Stimulated activated CD4-positive, alpha-beta T cell treated with anti-CD3 and anti-CD28 coated beads, TNF-alpha, amount 100 ng/mL, for 4 hours (primary cell): ENCODE results near the gene DMGDH.

Experiments
- DNase-seq, 3 experiments: peaks; one replicate each; pipeline ENCODE4 v3.0.0-alpha.2; 2020; ENCODE audit warnings: low read depth in 3 of 3

DMGDH gene

DNA sequence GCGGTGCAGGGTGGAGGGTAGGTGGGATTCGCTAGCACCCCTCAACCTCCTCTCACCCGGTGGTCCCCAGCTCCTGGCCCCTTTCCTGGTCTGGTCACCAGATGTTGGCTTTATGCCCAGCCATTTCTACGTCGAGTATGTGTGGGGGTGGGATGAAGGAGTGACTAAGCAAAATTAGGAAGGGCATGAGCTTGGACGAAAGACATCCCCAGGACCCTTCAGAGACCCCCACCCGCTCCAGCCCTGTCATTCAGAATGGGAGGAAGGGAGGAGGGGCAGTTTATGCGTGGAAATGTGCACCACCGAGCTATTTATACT is 835 bp upstream of the DMGDH start:
- no peak for DNase-seq

DNA sequence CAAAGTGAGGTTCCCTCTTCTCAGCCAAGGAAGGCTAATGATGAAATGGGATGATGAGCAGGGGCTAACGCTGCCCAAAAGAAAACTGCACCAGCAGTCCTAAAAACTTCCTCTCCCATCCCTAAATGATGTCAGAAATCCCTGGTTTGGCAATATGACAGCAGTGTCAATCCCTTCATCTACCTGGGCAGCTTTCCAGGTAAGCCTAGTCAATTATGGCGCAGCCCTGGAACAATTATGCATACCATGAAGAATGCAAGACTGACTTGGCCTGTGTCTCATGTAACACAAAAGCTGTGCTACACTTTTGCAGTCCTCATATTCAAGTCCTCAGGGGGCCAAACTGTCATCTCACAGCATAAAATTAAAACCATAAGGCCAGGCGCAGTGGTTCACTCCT is 7.0 kb downstream of the DMGDH start:
- no peak for DNase-seq

DNA sequence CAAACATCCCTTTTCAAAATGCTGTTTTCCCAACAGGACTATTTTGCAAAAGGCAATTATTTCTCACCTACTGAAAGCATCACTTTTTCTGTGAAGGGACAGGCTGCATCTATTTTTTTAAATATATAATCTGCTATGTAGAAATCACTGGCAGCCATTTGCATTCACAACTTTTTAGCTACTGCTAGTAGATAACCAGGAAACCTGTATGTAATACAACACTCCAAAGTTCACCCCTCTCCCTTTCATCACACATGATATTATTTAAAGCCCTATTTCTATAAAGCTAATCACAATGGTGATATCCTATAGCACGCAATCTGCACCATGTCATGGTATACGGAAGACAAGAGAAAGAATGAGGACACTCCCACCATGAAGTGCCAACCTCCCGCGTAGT is 9.8 kb downstream of the DMGDH start:
- no peak for DNase-seq

DNA sequence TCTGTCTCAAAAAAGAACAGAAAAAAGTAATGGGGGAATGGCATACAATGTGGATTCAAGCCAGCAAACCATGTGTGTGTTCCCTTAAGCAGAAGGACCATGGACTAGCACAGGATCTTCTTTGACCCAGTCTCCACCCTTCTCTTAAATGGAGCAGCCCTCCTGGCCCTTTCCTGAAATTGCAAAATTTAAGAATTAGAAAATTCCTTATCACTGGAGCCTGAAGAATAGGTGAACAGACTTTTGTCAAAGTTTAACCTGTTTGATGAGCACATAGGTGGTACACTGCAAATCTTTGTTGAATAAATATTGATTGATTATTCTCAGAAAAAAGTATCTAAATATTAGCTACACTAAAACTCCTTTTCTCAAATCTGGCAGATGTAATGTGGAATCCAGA is 12.6 kb downstream of the DMGDH start:
- DNase-seq = no peak

DNA sequence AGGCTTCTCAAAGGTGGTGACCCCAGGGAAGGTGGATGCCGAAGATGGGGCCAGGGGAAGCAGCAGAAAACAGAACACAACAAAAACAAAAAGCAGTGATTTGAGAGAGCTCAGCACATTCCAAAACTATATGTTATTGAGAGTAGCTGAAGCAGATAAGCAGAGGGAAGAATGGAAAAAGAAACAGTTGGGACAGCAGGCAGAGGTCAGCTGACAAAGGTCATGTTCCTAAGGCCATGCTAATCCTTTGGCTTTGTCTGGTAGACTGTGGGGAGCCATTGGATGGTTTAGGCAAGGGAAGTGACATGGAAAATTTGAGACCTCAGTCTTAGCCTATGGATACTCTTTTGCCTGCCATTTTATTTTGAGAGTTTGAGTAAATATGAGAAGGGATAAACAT is 14.5 kb downstream of the DMGDH start:
- no peak for DNase-seq

DNA sequence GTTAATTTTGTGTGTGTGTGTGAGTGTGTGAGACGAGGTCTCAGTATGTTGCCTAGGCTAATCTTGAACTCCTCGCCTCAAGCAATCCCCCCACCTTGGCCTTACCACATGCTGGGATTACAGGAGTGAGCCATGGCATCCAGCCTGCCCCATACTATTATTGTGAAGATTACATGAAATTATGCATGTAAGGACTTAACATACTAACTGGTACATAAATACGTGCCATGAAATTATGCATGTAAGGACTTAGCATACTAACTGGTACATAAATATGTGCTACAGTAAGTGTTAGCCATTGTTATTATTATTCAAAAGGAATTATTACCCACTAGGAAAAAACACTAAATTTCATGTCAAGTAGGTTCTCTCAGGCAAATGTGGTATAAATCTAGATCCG is 16.2 kb downstream of the DMGDH start:
- DNase-seq = no peak

DNA sequence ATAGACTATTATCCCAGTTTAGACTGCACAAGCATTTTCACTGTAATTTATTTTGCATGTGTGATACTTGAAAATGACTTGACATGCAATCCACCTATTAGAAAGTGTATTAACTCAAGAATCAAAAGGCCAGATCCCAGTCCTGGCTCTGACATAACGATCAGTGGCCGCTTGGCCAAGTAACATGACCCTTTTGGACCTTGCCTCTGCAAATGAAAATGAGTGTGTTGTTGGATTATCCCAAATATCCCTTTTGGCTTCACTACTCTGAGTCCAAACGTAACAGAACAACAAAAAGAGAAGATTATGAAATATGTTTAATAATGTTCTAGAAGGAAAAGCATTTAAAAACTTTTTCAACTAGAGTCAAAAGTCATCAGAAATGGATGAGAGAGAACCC is 19.0 kb downstream of the DMGDH start:
- no peak for DNase-seq

DNA sequence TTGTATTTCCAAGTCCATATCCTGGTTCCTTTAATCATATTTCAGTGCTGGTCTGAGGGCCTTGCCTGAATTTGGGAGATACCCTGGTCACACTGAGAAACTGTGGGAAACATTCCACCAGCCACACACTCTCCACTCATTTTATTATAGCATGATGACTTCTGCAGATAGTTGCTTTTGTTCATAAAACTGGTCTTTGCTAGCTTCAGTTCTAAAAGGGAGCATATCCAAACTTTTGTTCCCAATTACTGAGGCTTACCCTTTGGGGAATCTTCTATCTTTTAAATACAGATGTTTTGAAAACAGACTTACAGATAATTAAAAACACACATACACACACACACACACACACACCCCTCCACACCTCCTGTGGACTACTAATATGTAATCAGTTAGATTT is 21.0 kb downstream of the DMGDH start:
- DNase-seq = no peak

DNA sequence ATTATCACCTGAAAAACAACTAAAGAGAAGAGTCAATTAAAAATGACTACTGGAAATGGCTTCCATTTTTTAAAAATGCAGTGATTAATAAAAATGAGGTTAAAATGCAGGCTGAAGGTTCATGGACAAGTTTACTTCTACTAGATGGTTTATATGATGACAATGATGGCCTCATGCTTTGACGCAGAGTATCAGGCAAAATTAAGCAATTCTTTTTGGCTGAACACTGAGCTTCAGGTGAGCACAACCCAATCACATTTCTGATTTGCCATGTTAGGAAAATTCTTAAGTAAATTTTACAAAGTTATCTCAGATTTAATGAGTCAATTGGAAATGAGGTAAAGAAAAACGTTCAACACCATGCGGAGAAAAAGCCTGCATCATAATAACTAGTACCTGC is 22.3 kb downstream of the DMGDH start:
- no peak for DNase-seq

DNA sequence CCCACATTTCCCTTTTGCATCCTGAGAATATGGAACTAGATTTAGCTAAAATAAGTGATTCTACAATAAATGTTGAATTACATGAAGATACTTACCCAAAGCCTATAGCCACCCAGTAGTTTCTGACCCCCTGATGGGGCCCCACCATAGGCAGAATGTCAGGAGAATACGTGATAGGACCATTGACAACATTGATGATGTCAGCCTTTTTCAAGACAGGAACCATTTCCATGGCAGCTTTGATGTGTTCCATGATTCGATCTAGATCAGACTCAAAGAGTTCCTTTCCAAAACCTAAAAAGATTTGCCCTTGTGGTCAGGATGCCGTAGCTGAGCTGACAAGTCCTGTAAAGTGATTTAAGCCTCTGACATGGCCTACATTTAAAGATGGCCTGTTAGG is 27.3 kb downstream of the DMGDH start:
- DNase-seq = no peak

DNA sequence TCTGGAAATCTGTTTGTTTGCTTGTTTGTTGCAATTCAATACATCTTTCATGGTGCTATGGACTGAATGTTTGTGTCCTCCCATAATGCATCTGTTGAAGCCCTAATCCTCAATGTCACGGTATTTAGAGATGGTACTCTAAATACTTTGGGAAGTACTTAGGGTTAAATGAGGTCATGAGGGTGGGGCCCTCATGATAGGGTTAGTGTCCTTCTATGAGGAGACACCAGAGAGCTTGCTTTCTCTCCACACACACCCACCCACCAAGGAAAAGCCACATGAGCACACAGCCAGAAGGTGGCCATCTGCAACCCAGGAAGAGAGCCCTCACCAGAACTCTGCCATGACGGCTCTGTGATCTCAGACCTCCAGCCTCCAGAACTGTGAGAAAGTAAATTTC is 32.7 kb downstream of the DMGDH start:
- DNase-seq = no peak

DNA sequence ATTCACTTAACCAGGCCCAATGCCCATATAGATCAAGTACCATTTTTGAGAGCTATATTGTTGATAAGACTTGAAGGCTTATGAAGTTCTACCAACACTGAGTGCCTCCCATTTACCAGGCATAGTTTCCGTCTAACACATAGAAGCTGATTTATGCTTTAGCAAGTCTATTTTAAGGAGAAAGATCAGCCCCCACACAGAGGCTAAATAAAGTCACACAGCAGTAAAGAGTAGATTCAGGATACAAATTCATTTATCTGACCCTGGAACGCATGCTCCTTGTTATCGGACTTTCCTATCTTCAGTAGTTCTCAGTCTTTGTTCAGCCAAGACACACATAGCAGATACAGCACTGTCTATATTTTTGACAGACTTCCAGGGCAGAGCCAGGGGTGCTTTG is 34.2 kb downstream of the DMGDH start:
- no peak for DNase-seq

DNA sequence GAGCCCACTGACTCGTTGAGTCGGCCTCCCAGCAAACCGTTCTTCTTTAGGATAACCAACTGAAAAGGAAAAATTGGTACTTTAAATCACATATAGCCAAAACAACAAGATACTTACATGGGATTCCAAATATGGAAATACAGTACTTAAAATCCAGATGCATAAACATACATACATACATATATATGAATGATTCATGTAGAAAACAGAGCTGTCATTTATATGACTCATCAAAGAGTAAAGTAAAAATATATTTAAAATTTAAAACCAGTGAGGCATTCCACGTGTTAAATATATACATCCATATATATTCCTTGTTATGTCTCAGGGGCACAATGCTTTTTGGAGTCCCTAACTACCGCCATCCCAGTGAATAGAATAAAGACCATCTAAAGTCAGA is 36.7 kb downstream of the DMGDH start:
- no peak for DNase-seq

DNA sequence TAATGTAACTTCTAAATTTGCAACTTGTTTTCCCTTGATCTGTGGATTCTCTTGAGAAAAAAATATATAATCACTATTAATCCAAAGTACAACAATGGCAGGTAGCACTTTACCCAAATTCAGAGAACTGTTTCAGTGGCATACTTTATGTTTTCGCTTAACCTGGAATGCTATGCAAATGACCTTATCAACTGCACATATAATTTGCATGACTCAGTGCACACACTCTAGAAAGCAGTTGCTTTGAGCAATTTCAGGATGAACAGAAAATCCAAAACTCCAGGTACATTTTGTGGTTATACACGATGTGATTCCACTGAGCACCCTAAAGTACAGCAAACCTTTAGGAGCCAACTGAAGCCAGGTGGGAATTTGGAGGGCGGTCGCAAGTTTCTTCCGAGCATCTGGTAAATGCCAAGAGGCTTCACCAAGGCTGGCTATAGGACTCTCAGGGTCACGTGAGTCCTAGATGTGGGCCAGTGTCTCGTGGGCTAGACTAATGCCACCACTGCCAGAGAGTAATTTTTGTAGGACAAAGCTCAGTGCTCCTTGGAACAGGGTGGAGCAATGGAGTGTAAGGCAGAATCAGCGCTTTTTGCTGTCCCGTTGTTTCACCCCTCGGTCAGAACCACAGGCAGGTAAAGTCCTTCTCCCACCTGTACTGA is 37.3 kb downstream of the DMGDH start:
- no peak for DNase-seq

DNA sequence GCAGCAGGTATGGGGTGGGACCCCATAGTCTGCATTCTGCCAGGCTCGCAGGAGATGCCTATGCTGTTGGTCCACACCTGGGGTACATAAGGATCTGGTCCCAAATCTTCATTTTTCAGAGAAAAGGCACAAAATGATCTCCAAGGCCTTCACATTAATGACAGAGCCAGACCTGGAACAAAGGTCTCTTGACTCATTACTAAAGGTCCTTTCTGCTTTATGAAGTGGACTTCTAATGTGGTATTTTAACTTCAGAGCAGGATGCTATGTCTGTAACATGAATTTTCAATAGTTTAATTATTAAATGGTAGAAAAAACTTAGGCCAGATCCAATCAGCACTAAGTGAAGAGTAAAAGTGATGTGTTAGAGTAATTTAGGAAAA is 38.0 kb downstream of the DMGDH start:
- no peak for DNase-seq

DNA sequence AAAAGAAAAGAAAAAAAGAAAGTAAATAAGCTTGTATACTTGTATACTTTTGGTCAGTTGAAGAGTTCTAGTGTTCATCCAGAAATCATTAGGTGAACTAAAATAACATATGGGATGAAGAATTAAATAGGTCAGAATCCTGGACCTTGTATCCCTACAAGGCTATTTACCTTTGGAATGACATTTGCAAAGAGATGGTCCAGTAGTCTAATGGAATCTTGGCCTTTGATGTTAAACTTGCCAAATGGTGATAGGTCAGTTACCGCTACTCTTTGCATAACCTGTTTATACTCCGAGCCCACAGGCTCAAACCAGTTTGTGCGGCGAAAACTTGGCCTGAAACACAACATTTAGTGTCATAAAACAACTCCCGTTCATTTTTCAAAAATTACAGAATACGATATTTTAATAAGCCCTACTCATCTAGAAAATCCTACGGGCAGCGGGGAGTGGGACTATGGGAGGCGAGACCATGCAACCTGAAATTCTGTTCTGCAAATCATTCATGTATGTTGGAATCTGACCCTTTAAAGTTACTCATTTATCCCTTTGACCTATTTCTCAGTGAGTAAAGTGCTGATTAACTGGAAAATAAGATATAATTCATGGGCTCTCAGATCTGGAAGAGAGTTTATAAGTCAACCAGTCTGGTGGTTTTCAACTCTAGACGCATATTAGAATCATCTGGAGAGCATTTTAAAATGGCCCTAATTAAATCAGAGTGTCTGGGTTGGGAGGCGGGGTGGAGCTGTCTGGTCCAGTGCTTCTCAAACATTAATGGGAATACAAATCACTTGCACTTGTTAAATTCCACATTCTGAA is 38.6 kb downstream of the DMGDH start:
- DNase-seq = no peak

DNA sequence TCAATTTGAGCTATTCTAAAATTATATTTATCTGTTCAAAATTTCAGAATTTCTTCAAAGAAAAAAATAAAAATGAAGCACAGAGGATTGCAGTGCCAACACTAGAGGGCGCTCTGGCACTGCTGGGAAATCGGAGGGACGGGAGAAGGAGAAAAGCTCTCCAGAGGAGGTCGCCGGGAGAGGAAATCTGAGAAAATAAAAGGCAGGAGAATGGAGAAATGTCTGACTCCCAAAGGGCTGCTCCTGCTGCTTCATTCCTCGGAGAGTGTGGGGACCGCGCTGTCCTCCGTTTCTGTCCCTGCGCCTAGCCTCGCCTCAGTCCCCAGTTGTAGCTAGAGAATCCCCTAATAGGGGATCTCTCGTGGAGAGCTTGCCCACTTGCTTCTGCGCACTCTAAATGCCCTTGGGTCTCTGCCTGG is 44.4 kb downstream of the DMGDH start:
- DNase-seq = peak; percentile 6 to 15 (median 13)

DNA sequence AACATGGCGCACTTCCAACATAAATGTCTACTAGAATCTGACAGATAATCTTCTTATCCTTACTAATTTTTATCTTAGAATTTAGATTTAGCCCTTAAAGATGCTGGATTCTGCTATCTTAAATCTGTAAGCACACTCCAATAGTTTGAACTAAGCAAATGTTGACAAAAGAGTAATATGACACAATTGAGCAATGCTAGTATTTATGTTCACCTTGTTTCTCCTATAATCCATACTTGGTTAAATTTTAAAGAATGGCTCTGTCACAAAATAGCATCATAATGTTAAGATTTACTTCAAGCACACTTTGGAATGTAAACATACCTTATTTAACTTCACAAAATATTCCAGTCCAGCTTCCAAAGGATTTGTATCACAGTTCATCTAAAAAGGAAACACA is 45.5 kb downstream of the DMGDH start:
- DNase-seq = no peak

DNA sequence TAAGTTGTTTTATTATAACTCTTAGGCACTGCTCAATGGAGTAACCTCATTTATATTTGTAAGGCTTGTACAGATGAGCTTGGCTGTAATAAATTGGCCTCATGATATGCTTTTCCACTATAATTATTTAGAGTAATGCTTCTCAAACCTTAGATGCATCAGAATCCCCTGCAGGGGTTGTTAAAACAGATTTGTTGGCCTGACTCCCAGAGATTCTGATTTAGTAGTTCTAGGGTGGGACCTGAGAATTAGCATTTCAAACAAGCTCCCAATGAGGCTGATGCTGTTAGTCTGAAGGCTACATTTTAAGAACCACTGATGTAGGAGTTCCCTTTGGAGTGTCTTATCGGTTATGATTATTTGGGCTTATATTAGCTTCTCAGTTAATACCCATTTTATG is 46.1 kb downstream of the DMGDH start:
- DNase-seq = no peak

DNA sequence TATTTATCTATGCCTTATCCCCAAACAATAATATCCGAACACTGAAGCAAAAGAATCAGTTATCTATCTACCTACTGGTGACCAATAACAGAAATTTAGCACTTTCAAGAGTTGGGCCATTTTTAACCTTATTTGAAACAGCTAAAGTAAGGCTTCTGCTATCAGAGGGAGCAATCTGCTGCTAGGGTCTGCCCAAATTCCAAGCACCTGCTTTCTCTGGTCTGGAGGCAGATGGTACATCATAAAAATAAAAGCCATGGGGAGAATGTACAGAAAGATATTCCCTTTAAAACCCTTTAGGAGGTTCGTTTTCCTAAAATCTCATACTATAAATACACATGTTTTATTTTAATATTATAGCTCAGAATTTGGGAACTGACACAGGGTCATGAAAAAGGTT is 46.7 kb downstream of the DMGDH start:
- no peak for DNase-seq

DNA sequence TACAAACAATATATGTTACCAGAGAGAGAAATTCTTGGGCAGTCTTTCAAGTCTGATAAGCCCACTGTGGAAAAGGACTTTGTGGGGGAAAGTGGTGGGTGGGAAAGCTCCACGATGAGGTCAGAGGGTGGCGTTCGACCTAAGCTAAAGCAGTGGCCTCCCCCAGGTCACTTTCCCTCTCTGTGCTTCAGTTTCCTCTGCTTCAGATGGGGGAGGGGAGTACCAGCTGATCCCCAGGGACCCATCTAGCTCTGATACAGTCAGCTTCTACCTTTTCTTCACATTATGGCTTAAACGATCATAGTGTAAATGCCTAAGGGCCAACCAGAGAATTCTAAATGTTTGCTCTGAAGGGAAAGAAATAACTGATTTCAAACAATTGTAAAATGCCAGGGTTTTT is 47.7 kb downstream of the DMGDH start:
- no peak for DNase-seq

DNA sequence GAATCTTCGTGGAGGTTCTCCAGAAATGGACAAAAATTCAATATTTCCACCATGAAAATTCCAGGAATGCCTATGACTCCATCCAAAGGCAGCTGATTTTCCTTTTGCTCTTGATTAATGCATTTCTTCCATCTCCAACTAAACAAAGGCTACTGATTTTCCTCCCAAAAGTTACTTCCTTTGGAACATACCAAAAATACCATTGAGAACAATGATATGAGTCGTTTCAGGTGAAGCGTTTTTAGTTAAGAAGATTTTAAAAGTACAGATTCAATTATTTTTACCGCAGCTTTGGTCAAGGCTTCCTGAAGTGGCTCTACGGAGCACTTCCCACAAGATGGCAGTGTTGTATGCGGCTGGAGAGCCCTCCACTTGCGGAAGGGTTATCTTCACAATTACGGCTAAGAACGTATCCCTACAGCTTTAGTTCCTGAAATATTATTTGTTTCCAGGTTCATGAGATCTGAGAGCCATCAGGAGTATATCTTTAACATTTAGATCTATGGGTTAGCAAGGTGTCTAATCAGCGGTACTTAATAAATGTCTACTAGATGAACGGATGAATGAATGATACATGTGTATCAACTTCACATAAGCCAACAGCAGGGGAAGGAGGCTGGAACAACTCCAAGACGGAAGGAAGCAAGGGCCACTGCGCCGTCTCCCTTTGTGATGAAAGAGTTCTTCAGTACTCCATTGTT is 48.5 kb downstream of the DMGDH start:
- peak in 1 of 3 experiments; percentile 8 for DNase-seq

DNA sequence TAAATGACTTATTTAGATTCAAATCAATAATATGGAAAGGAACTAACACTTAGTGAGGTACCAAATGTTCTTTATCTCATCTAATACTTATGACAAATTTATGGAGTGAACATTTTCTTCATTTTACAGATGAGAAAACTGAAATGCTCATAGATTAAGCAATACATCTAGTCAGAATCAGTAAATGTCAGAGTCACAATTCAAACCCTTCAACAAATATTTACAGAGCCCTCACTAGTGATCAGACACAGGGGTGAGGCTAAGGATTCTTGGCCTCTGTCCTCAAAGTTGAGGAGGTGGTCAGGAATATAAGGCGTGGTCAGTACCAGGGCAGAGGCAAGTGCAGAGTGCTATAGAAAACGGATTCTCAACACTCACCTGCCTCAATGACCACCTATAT is 54.8 kb downstream of the DMGDH start:
- no peak for DNase-seq
